T-helper 2 cell treated with Interferon-gamma antibody and Interleukin-4, amounts not matched to agents 100 ng/mL and 5 ng/mL, for 36 hours (primary cell): ENCODE measurements around the gene PDLIM1. TPM values are rescaled to one million over a fixed set of nuclear protein-coding genes. Genes with fewer than 3 reads are reported as not detected.

Experiments used
- intact Hi-C: fragments of 100-400 bp; cut with micrococcal nuclease; formaldehyde crosslinking; loops from one replicate; pipeline ENCODE4 v1.15.1; 2023
- total RNA-seq: library from RNA; stranded (reverse); gene quantifications from 2 replicates; pipeline ENCODE4 v1.2.3, GENCODE V29; 2022

Gene PDLIM1
- total RNA-seq, 1 donor from 2014 or later: 42.4 TPM

GRCh38 chr10:95289003-95289920 lies 1.5 kb downstream of the PDLIM1 start:
- intact Hi-C loops: no loop called here

- intact Hi-C loops: no loop called here
These were observed 2.5 kb downstream of the PDLIM1 start for GRCh38 chr10:95288303-95288702.

GRCh38 chr10:95287281-95287680 lies 3.5 kb downstream of the PDLIM1 start:
- intact Hi-C loops: no loop called here

- intact Hi-C loops: no loop called here
These were observed 4.1 kb downstream of the PDLIM1 start for GRCh38 chr10:95286707-95287106.

GRCh38 chr10:95285556-95285955 lies 5.2 kb downstream of the PDLIM1 start:
- intact Hi-C loops: no loop called here

- intact Hi-C loops: no loop called here
These were observed 6.0 kb downstream of the PDLIM1 start for GRCh38 chr10:95284807-95285206.

- intact Hi-C loops: no loop called here
These were observed 8.7 kb downstream of the PDLIM1 start for GRCh38 chr10:95282107-95282506.

GRCh38 chr10:95281206-95281605 lies 9.6 kb downstream of the PDLIM1 start:
- intact Hi-C loops: no loop called here

- intact Hi-C loops: no loop called here
These were observed 10.2 kb downstream of the PDLIM1 start for GRCh38 chr10:95280637-95281036.

- intact Hi-C loops: no loop called here
These were observed 11.6 kb downstream of the PDLIM1 start for GRCh38 chr10:95279042-95279820.

- intact Hi-C loops: no loop called here
These were observed 12.5 kb downstream of the PDLIM1 start for GRCh38 chr10:95278061-95278988.

GRCh38 chr10:95277614-95278013 lies 13.2 kb downstream of the PDLIM1 start:
- intact Hi-C loops: no loop called here

GRCh38 chr10:95277201-95277570 lies 13.6 kb downstream of the PDLIM1 start:
- intact Hi-C loops: no loop called here

GRCh38 chr10:95276367-95277200 lies 14.2 kb downstream of the PDLIM1 start:
- intact Hi-C loops: no loop called here

GRCh38 chr10:95275726-95276366 lies 15.0 kb downstream of the PDLIM1 start:
- intact Hi-C loops: no loop called here

- intact Hi-C loops: no loop called here
These were observed 17.1 kb downstream of the PDLIM1 start for GRCh38 chr10:95273393-95274312.

- intact Hi-C loops: no loop called here
These were observed 22.4 kb downstream of the PDLIM1 start for GRCh38 chr10:95268438-95268837.

- intact Hi-C loops: no loop called here
These were observed 23.6 kb downstream of the PDLIM1 start for GRCh38 chr10:95267251-95267650.

GRCh38 chr10:95266674-95267095 lies 24.1 kb downstream of the PDLIM1 start:
- intact Hi-C loops: no loop called here
